NOMO-1 (cell line): ENCODE measurements around the gene ERLEC1.
"Not testable (repeated sequence)": the region's sequence is repeated elsewhere in the genome, so short reads cannot be mapped to it uniquely, and the experiment has no call there.

Source experiments
- DNase-seq, 2 experiments: peaks; one replicate each; lab custom pipeline; 2025; ENCODE audit not compliant: unreplicated experiment in 2 of 2; lab: John Stamatoyannopoulos, UW

The ERLEC1 gene, protein sequence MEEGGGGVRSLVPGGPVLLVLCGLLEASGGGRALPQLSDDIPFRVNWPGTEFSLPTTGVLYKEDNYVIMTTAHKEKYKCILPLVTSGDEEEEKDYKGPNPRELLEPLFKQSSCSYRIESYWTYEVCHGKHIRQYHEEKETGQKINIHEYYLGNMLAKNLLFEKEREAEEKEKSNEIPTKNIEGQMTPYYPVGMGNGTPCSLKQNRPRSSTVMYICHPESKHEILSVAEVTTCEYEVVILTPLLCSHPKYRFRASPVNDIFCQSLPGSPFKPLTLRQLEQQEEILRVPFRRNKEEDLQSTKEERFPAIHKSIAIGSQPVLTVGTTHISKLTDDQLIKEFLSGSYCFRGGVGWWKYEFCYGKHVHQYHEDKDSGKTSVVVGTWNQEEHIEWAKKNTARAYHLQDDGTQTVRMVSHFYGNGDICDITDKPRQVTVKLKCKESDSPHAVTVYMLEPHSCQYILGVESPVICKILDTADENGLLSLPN

DNA sequence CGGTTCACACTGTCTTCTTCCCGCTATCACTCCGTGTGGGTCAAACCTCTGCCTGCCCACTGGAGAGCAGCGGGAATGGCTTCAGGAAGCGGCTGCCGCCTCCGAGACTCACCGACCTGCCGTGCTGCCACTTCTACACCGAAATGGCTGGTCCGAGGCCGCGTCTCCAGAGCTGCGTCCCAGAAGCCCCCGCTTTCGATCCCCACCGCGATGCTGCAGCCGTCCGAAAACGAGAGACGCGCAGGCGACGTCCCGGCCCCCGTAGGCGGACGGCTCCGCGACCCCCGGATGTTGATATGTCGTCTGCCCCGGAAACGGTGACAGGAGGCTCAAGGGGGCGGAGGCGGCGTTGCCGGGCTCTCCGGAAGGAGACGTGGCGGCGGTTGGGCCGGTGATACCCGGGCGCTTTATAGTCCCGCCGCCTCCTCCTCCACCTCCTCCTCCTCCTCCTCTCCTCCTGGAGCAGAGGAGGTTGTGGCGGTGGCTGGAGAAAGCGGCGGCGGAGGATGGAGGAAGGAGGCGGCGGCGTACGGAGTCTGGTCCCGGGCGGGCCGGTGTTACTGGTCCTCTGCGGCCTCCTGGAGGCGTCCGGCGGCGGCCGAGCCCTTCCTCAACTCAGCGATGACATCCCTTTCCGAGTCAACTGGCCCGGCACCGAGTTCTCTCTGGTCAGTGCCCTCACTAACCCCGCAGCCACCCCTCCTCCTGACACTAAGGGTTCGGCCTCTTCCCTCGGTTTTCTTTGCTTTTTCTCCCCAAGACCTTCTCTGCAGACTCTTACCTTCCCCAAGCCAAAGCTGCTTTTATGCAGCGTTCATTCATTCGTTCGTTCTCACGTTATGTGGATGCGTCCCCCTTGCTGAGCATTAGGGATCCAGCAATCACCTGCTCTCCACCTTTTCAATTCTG is at the start of gene ERLEC1, which contains the start of gene ASB3:
Gene ERLEC1 (plus strand): TSS at position 340 of the 909 bp plus-strand sequence. CDS start 167 bp downstream, at position 507.
Gene ASB3 (minus strand): TSS at position 249 of the 909 bp plus-strand sequence. CDS start 21,381 bp downstream, outside the sequence.
- DNase-seq, result peak; percentile 78 to 90

- no peak for DNase-seq
Measured at GRCh38 chr2:53737091-53737490, 49.8 kb upstream of the ERLEC1 start.

GRCh38 chr2:53739032-53739431 is 47.8 kb upstream of the ERLEC1 start:
- DNase-seq, result peak in 1 of 2 experiments; percentile 15

DNA sequence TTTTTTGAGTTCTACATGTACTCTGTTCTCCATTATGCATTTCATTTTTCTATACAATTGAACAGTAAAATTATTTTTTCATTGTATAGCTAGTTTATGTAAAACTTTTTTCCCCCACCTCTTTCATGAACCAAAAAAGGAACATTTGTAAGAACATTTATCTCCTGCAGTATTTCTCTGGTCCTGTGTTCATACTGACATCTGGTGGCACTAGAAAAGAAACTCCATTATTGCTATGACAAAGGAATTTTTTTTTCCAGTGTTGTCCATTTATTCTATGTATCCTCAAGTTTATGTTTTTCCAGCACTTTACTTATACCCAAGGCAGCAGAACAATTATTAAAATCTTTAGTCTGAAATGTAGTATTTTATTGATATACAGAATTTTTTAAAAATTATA is 46.7 kb upstream of the ERLEC1 start:
- DNase-seq, result no peak

- DNase-seq, result no peak
Measured at GRCh38 chr2:53744395-53745065, 42.3 kb upstream of the ERLEC1 start.

GRCh38 chr2:53750041-53750768 is 36.6 kb upstream of the ERLEC1 start:
- no peak for DNase-seq

DNA sequence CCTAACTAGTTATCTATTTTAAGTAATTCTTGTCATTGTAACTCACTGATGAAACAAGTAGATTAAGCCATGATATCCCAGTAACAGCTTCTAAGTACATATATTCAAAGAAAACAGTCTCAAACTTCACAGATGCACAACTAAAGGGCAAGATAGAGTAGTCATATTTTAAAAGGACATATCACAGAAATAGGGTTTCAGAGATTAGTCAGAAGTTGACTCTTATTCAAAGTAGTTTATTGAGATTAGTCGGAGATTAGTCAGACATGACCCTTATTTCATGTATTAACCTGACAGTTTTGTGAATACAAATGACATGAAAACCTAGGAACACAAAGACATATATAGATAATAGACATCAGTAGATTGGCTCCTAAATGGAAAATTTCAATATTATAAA is 35.1 kb upstream of the ERLEC1 start:
- DNase-seq, result no peak

GRCh38 chr2:53752385-53752784 is 34.5 kb upstream of the ERLEC1 start:
- DNase-seq, result no peak

- no peak for DNase-seq
Measured at GRCh38 chr2:53753041-53753440, 33.8 kb upstream of the ERLEC1 start.

DNA sequence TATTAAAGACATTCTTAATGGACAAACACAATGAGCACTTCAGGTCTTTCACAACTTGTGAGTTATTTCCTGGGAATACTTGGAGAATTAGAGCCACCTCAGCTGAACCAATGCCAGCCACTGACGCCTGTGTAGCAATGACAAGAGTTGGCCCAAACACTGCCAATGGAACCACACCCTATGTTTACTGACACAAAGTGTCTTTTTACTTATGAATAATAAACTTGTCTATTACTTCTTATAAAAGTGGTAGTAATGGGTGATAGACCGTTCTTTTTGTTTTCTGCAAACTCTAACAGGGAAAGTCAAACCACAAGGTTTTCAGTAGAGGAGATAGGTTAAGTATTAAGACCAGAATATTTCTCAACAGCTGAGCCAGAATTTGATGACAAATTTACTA is 31.7 kb upstream of the ERLEC1 start:
- no peak for DNase-seq

DNA sequence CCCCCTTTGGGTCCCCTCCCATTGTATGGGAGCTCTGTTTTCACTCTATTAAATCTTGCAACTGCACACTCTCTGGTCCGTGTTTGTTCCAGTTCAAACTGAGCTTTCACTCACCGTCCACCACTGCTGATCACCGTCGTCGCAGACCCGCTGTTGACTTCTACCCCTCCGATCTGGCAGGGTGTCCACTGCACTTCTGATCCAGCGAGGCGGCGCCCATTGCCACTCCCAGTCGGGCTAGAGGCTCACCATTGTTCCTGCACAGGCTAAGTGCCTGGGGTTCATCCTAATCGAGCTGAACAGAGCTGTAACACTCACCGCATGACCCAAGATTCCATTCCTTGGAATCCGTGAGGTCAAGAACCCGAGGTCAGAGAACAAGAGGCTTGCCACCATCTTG is 30.2 kb upstream of the ERLEC1 start:
- DNase-seq, result no peak

GRCh38 chr2:53757206-53757605 is 29.6 kb upstream of the ERLEC1 start:
- not testable (repeated sequence) for DNase-seq

- no peak for DNase-seq
Measured at GRCh38 chr2:53765767-53766166, 21.1 kb upstream of the ERLEC1 start.

- DNase-seq, result peak; percentile 75 to 80
Measured at GRCh38 chr2:53767405-53768241, 19.2 kb upstream of the ERLEC1 start, which contains the start of gene CHAC2. TSS of gene CHAC2 (plus strand) at chr2:53767804. CDS start at chr2:53767887, 83 bp downstream.

GRCh38 chr2:53768242-53768542 is 18.7 kb upstream of the ERLEC1 start:
- DNase-seq, result peak in 1 of 2 experiments; percentile 34

GRCh38 chr2:53769318-53769945 is 17.4 kb upstream of the ERLEC1 start:
- DNase-seq, result no peak

DNA sequence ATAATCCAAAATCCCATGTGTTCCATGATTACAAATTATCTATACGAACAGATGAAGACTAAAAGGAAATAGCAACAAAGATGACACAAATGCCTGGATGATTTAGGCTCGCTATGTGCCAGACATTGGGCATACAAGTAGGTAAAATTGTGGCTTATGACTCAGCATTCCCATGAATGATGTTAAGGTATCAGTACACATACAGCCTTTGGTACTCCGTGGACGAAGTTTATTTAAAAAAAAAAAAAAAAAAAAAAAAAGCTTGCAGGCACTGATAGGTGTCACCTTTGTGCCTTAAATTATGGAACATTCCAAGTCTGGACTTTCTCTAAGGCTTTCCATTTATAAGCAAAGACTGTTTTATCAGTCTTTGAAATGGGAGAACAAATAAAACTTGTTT is 16.6 kb upstream of the ERLEC1 start:
- DNase-seq, result no peak

DNA sequence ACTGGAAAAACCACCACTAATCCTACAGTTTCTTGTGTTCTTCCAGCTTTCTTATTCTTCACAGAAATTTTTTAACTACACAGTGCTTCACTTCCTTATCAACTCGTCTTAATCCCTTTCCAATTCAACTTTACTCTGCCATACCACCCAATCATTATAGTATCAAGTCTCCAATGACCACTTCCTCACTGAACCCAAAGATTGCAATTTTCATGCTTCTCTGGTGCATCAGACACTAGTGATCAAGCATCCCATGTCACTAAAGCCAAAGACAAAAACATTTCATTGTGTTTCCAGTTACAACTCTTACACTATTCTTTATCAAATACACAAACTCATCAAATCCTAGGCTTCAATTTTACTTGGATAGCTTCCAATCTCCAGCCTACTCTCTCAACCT is 9.7 kb upstream of the ERLEC1 start:
- DNase-seq, result no peak
